GM19468 (cell line): ENCODE data around the gene DNAH1.

Experiments used
- ATAC-seq: cut with Tn5 transposase; IDR thresholded peaks from one replicate; pipeline ENCODE4 v1.9.1; 2021; ENCODE audit warnings: mild to moderate bottlenecking, moderate library complexity, moderate number of reproducible peaks; ENCODE audit not compliant: unreplicated experiment; ENCODE audit errors: extremely low read depth

Gene DNAH1

DNA sequence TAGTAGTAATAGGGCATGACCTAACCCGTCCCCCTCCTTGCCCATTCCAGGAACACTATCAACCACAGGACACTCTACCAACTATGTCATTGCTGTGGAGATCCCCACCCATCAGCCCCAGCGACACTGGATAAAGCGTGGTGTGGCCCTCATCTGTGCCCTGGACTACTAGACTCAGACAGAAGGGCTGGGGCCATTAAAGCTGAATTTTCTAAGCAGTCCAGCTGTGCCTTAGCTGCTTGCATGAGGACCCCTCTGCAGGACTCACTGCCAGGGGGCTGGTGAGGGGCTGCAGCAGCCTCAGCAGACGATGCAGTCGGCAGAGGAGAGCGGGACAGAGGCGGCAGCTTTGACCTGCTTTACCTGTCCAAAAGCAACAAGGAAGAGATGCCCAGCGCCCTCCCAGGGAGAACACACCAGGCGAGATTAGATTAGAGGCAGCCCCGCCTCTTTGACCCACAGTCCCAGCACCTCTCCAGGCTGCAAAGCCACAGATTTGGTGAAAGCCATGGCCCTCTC lies 84.2 kb downstream of the DNAH1 start:
- ATAC-seq = no peak

DNA sequence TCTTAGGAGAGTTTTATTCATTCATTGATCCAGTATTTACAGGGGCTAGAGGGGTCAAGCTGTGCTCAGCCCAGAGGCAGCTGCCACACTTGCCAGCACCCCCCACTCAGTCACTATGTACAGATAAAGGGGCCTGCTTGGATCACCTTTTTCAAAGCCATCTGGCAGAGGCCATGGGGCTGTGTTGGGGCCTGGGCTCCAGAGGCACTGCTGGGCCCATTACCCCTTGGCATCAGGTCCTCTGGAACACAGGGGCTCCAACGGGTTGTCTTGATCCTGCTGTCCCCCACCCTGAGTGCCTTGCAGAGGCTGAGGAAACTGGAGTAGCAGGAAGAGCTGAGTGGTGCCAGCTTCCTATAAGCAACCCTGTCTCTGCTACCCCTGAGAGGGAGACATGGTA lies 84.9 kb downstream of the DNAH1 start:
- no peak for ATAC-seq

DNA sequence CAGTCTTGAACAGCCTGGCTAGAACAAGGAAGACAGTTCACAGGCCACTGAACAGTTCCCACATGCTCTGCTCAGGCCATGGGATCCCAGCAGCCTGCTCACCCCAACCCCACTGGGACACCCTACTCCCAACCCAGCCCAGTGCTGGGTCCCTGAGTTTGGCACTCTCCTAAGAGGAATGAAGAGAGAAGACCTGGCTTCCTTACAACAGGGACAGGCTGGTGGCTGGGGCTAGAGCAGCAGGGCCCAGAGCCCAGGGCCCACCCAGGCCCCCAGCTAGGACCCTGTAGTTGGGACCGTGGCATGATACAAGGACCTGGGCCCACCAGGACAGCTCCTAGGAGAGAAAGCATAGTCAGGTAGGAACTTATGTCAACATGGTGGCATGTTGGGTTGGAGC lies 85.4 kb downstream of the DNAH1 start:
- ATAC-seq = no peak

DNA sequence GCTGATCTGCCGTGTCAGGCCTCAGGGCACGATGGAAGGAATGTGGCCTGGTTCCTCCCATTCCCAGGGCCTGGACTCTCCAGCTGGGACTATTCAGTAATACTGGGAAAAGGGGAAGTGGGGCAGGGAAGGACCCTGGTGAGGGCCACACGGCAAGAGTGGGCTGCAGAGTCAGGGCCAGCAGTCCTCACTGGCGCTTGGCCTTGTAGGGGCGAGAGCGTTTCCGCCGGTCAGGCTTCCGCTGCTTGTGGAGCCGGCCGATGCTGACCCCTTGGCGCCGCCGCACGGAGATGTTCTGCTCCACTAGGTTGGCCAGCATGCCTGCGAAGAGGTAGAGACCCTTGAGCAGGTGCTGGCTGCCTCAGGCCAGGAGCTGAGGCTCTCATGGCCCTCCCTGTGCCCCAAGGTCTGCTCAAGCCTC lies 86.0 kb downstream of the DNAH1 start:
- ATAC-seq = no peak

DNA sequence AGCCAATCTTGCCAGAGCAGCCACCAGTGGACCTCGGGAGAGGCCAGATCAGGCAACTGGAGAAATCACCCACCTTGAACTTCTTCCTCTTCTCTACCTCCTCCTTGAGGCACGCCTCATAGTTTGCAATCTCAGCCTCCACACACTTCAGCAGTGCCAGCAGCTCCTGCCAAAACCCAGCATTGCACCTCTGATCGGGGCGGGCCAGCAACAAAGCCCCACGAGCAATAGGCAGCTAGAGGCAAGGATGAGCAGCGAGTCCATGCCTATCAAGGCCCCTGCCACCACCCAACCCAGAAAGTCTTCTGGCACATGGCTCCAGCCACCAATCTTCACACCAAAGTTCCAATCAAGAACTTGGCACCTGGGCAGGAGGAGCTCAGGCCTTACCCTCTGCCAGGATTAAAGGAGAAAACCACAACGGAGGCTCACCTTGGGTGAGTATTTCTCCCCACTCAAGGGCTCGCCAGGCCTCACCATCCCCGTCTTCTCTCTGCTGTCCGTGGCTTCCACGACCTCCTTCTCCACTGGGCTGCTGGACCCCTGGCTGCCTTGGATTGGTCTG lies 86.7 kb downstream of the DNAH1 start:
- ATAC-seq = no peak

DNA sequence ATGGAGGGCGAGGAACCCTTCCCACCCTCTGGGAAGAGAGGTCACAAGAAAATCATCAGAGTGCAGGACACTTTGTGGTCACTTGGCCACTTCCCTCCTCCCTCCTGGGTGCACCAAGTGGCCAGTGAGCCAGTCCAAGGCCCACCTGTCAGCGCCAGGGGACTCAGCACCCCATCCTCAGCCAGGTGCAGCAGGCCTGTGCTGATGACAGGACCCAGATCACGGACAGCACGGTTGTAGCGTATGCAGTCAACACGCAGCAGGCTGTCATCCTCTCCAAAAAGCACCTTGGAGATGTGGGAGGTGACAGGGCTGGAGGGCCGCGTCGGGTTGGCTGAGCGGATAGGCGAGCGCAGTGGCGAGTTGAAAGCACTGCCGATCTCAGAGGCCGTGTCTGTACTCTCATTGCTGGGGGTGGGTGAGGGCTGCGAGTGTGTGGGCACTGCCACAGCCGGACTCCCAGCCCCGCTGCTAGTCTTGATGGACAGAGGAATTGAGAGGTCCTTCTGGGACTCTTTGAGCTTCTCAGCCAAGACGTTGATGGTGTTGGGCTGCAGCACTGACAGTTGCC lies 87.2 kb downstream of the DNAH1 start:
- ATAC-seq = no peak

DNA sequence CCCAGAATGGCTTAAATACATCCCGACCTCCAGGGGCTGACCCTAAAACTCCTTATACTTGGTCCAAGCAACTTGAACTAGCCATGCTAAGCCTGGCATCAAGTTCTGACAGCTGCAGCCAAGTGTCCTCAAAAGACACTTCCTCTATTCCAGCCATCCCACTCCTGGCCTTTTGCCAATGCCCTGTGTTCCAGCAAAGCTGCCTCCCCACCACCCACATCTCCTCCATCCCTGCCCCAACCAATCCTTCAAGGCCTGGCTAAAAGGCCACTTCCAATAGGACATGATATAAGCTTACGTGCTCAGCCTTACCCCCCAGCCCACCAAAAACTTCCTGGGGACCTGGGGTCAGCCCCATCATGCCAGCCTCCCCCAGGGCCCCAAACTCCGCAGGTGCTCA lies 87.8 kb downstream of the DNAH1 start:
- no peak for ATAC-seq

DNA sequence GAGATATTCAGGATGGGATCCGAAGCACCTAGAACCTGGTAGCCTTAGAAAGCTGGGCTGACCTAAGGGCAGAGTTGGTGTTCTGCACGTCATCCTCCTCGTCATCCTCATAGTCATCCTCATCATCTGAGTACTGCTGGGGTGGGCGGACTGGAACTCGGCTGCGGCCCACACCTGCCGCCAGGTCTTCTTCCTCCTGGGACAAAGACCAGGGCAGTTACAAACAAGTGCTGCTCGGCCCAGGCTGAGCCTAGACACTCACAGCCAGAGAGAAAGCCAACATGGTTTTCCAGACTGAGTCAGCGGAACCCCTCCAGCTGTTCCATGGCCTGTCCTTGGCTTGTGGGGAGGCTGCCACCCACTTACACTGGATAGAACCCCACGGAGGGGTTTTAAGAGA lies 88.3 kb downstream of the DNAH1 start:
- no peak for ATAC-seq

DNA sequence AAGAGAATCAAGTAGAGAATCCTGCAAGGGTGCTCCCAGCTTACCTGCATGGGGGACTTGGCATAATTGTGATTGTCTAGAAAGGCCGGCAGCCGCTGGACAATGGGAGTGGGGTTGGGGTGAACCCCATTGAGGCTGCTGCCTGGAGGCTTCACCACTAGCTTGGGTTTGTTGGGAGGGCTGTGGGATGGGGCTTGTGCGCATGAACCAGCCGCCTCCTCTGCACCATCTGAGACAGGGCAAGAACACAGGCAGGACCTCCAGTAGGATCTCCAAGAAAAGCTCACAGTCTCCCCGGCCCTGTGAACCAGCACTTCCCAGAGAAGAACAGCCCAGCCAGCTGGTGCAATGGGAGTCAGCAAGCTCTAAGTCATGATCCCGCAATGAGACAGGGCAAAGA lies 88.9 kb downstream of the DNAH1 start:
- ATAC-seq = no peak

DNA sequence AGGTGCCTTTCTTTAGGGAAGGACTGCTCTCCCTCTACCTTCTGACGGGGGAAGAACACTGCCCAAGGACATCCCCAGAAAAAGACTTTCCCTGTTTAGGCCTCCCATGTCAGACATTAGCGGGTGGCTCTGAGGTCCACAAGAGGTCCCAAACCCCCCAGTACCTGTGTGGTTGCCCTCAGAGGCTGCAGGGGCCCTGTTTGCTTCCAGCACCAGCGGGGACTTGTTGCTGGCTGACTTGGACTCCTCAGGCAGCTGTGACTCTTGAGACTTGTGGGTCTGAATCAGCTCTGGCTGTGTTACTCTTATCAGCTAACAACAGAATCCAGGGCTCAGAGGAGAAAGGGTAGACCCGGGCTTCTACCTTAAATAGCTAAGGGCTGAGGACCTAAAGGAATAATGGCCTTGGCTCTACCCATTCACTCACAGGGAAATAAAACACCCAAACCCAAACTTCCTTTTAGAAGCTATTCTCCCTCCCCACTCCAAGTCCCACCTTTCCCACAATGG lies 89.5 kb downstream of the DNAH1 start:
- ATAC-seq = no peak

DNA sequence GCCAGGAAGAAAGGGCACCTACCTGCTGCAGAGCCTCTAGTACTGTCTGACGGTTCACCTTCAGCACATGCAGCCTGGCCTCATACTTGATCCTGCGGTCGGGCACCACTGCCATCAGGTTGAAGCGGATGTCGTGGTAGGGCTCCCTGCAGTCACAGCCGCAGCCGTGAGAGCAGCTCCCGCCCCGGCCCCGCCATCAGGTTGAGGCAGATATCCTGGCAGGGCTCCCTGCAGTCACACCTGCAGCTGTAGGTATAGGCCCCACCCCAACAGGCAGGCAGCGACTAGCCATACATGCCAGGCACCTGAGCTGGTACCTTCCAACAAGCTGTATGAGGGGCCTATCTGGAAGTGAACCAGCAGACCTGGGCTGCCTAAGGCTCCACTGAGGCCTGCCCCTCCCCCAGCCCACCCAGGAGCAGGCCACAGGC lies 90.1 kb downstream of the DNAH1 start:
- no peak for ATAC-seq

DNA sequence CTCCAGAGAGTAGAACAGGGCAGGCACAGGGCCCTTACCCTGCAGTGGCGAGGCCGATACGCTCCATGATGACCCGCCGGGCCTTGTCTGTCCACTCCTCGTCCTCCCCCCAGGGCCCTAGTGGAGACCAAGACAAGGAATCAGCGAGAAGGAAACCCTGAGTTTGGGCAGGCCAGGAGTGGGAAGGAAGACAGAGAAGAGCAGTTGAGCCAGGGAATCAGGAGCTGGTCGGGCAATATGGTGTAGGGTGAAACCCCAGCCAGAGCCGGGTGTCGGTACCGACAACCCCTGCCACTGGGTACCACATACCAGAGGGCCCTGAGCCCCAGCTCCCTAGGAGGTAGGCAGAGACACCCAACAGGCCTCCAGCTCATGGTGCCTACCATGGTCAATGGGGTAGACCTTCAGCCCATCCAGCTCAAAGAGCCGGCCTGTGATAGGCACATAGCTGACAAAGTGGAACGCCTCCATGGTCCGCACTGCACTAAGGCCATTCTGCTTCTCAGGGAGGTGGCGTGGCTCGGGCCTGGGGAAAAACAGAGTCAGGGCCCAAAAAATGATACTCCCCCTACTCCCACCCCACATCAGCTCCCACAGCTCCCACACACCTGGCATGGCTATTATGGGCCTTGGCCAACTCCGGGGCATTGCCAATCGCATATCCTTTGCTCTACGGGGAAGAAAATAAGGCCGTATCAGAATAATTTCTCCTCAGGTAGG lies 90.8 kb downstream of the DNAH1 start:
- no peak for ATAC-seq

DNA sequence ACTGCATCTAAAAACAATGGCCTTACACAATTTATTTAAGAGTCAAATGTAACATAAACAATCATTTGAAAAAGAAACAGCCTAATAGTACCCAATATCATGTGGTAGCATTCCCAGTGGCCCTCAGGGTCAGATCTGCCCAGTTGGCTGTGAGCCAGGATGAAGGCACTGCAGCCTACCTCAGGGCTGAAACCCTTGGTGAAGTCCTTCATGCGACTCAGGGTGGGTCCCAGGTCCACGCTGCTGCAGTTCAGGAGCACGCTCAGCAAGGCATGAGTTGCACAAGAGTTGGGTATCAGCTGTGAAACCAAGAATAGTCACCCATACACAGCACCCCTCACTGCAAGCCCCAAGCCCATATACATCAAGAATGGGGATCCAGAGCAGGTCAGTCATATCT lies 91.7 kb downstream of the DNAH1 start:
- no peak for ATAC-seq

DNA sequence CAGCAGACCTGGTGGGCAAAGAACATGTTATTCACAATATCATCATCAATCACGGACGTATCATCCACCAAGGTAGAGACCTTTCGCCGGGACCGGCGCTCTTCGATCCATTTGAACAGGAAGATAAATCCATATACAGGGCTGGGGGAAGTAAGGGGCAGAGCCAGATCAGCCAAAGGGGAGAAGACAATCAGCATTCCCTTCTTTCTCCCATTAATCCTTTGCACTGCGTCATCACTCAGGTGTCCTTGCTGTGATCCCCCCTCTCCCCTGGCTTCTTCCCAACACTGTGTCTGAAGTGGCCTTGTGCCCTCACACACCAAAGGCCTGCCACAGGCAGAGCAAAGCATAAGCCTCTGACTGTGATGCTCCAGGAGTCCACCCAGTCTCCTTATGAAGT lies 92.3 kb downstream of the DNAH1 start:
- no peak for ATAC-seq

DNA sequence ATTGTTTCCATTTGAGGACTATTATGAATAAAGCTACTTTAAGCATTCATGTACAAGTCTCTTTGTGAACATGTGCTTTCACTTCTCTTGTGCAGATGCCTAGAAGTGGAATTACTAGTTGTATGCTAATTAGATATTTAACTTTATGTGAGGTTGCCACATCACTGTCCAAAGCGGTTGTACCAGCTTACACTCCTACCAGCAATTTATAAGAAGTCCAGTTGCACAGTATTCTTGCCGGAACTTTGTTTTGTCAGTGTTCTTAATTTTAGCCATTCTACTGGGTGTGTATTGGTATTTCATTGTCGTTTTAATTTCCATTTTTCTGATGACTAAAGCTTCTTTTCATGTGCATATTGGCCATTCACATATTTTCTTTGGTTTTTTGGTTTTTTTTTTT lies 99.7 kb downstream of the DNAH1 start:
- ATAC-seq = no peak

DNA sequence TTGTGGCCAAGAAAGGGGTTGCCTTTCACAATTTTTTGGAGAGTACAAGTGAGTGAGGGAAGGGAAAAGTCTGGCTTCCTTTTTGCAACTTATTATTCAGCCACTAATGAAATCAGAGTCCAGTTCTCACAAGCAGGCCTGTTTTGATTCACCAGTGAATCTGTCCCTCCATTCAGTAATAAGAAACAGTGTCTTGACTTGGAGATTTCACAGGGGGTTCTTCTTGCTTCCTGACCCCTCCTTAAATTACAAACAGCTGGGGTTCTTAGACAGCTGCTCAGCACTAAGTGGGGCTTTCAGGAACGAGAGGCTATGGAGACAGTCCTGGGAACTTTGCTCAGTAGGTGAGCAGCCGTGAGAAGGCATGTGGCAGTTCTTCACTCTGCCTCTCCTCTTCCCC lies 104.3 kb downstream of the DNAH1 start:
- no peak for ATAC-seq

DNA sequence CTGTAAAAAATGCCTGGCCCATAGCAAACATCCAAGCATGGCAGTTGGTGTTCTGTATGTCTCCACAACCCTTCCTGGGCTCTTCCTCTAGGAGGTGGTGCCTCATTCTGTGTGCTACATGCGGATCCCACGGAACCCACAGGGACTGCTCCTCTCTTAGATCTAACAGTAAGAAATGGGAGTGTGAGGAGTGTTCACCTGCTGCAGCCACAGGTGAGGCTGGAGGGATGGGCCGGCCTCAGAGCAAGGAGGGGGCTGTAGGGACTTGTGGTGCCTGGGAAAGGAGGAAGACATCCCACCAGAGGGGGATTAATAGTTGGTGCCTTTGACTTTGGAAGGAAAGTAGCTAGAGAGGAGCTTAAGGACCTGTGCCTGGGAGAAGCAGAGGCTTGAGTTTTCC lies 106.5 kb downstream of the DNAH1 start:
- ATAC-seq = no peak

DNA sequence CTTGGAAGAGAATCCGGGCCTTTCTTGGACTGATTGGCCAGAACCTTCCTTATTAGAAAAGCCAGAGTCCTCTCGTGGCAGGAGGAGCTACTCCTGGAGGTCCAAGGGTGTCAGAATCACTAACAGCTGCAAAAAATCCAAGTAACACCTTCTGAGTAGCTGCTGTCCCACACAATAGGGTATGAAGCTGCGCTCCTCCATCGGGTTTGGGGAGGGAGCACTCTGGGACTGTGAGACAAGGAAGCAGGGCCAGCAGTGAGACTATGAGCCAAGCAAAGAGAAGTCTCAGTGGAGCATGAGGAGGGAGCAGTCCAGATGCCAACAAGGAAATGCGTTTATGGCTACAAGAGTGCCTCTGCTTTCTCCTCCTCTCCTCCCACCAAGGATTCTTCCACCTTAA lies 107.1 kb downstream of the DNAH1 start:
- ATAC-seq = no peak

DNA sequence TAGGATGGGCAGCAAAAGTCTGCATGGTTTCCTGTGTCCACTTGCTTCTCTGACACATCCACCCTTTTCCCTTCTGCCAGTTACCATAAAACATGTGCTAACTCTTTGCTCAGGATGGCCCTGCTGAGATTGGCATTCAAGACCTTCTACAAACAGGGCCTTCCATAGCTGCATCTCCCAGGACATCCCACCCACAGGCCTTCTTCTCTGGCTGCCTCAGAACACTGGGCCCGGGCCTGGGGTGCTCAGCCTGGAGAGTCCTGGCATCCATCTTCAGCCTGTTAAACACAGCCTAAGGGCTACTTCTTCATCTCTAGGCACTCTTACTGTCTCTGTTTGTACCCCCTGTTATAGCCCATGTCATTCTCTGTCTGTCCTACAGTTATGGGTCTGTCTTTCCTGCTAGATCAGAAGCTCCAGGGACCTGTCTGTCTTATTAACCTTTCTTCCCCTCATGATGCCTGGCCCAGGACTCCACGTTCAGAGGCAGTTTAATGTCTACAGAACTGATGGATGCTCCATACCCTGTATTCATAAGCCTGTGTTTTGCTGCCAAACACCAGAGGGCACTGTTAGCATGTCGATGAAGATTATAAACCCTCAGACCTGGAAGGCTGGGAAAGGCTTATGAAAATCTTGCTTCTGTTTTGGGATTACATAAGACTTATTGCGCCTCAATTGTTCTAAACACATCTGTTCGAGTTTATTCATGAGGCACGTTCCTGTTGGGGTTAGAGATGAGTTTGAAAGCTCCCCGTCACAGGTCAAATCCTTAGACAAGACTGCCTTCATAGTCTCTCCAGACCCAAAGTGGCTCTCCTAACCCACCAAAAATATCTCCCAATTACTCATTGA lies 112.3 kb downstream of the DNAH1 start:
- ATAC-seq = no peak

DNA sequence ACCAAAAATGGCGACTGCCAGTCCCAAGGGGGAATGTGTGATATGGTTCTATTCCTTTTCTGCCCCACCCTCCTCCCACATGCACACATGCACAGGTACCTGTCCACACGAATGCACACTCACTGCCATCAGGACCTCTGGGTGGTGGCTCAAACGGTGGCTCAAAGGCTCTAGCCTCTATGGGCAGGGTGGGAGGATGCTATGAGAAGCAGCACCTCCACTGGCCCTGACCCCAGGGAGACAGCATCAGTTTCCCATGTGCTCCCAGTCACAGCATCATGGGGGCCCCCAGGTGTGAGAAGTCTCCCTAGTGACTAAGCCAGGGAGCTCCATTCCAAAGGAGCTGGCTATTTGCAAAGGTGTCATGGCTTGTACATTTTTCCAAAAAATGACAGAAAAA lies 112.9 kb downstream of the DNAH1 start:
- ATAC-seq = no peak
